Amniotic epithelial cell (primary cell): ENCODE results near the gene PMS2.
"Not testable (repeated sequence)": the region's sequence is repeated elsewhere in the genome, so short reads cannot be mapped to it uniquely, and the experiment has no call there.

Source experiments
- DNase-seq: peaks from one replicate; pipeline ENCODE4 v3.0.0-alpha.2; 2010; ENCODE audit warnings: low read depth

The PMS2 gene

GRCh38 chr7:6008668-6009611 lies at the start of gene PMS2, which contains the start of gene AIMP2:
Gene PMS2 (minus strand): TSS chr7:6009049. CDS start chr7:6009019, 30 bp downstream.
Gene AIMP2 (plus strand): TSS chr7:6009272. CDS start chr7:6009364, 92 bp downstream.
- peak; percentile 98 for DNase-seq

DNA sequence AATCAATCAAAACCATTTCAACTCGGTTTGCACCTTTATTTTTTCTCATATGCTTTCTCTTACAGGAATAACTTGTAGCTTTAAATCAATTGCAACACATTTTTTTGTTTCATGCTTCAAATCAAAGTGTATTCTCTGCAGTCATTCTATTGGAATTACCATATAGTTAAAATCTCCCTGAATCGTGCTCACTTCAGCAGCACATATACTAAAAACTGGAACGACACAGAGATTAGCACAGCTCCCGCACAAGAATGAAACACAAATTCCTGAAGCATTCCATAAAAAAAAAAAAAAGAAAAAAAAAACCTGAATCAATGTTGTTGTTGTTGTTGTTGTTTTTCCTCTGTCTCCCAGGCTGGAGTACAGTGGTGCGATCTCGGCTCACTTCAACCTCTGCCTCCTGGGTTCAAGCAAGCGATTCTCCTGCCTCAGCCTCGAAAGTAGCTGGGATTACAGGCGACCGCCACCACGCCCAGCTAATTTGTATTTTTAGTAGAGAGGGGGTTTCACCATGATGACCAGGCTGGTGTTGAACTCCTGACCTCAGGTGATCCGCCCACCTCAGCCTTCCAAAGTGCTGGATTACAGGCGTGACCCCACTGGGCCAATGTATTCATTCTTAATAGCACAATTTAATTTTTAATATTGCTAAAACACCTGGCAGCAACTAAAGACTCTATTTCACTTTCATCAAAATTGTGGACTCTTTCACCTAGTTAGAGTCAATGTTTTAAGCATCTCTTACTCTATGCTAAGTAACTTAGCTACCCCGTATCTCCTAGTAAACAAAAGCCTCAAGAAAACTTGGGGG lies 48.7 kb upstream of the PMS2 start:
- no peak for DNase-seq

DNA sequence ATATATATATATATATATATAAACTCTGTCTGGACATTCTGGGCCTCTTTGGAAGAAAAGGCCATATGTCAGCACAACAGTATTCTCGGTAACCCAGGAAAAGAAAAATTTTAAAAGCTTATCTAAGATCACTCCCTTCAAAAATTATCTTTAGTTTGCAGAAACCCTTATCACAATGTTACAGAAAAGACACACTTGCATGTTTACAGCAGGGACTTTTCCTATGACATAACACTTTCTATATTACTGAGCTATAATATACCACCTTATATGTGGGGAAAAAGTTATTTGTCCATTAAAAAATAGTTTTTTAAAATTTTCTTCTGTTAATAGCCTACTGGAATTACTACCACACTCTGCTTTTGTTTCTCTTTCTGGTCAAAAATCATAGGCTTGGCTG lies 47.8 kb upstream of the PMS2 start:
- no peak for DNase-seq

DNA sequence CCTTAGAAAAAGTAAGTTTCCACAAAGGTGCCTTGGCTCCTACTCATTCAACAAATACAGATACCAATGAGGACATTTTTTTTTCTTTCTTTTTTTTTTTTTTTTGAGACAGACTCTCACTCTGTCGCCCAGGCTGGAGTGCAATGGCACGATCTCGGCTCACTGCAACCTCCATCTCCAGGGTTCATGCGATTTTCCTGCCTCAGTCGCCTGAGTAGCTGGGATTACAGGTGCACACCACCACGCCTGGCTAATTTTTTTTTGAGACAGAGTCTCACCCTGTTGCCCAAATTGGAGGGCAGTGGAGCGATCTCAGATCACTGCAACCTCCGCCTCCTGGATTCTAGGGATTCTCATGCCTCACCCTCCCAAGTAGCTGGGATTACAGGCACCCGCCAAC lies 42.3 kb upstream of the PMS2 start:
- DNase-seq = not testable (repeated sequence)

- no peak for DNase-seq
Measured at GRCh38 chr7:6049780-6050179, 40.9 kb upstream of the PMS2 start.

GRCh38 chr7:6035686-6036085 lies 26.8 kb upstream of the PMS2 start:
- no peak for DNase-seq

- no peak for DNase-seq
Measured at GRCh38 chr7:6035165-6035564, 26.3 kb upstream of the PMS2 start.

- DNase-seq = no peak
Measured at GRCh38 chr7:6032641-6033040, 23.8 kb upstream of the PMS2 start.

GRCh38 chr7:6032167-6032566 lies 23.3 kb upstream of the PMS2 start:
- no peak for DNase-seq

GRCh38 chr7:6031567-6031966 lies 22.7 kb upstream of the PMS2 start:
- no peak for DNase-seq

DNA sequence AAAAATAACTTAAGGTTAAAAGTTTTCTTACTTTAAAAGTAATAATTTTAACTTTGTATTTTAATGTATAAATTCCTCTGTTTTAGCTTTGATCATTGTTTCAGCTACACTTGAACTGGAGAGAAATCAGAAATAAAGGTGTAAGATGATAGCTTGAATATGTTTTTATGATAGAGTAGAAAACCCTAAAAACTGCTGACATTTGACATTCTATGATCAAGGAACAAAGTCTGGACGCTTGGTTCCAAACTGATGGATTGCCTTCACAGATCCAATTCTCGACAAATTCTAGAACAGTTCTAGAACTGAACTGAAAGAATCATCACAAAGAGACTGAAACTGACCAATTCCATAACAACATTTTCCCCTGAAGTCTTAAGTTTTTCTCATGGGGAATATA lies 22.1 kb upstream of the PMS2 start, which contains the start of gene ANKRD61:
TSS of gene ANKRD61 (plus strand) at position 389 of the 400 bp plus-strand sequence. CDS start at position 389, 0 bp downstream.
- no peak for DNase-seq

DNA sequence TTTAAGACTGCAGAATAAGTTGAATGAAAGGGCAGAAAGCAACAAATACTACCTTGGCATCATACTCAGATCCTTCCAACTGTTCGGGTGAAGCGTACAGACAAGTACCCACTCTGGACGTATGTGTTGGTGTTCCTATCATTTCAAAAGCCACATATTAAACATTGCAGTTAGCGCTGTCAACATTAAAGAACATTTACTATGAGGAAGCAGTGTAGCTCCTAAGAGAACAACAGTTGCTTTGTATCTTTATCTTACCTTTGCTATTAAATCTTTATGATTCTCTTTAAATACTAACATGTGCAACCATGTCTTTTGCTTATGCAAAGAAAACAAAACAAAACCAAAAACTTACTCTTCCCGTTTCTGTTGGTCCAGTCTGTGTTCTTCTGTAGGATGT lies 19.7 kb upstream of the PMS2 start:
- DNase-seq = no peak

- DNase-seq = no peak
Measured at GRCh38 chr7:6027806-6028365, 19.0 kb upstream of the PMS2 start.

GRCh38 chr7:6026820-6027311 lies 18.0 kb upstream of the PMS2 start:
- DNase-seq = no peak

- DNase-seq = peak; percentile 17
Measured at GRCh38 chr7:6026011-6026819, 17.4 kb upstream of the PMS2 start.

GRCh38 chr7:6023974-6024435 lies 15.2 kb upstream of the PMS2 start:
- DNase-seq = no peak

GRCh38 chr7:6022707-6023106 lies 13.9 kb upstream of the PMS2 start:
- DNase-seq = no peak

GRCh38 chr7:6020371-6021286 lies 11.8 kb upstream of the PMS2 start:
- no peak for DNase-seq

GRCh38 chr7:6016653-6016966 lies 7.8 kb upstream of the PMS2 start:
- no peak for DNase-seq

DNA sequence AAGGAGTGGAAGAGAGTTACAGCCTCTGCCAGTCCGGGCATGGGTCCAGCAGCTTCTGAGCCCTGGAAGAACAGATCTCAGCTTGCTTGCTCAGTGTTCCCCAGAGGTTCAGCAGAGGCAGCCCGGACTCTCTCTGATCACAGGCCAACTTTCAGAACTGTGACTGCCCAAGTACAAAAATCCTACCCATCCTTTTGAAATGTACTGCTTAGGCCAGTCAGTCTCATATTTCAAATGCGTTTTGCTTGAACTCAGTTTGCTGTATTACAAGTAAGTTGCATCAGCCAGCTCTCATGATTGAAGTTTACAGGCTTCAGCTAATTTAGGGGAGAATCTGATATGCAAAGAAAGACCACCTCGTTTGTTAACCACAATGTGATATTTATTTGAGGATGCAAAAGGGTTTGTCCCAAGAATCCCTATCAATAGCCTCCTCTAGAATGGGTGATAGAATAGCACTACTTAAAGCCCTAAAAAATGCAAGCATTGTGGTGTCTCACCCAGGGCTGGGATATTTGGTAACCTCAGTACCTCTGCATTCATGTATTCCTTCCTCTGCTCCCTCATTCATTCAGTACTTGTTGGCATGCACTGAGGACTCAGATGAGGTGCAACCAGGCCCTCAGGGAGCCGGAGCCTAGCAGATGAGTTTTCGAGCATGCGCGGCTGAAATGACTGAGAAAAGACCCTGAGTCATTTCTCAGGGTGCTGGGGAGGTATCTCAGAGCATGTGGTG lies 7.2 kb upstream of the PMS2 start:
- DNase-seq = peak; percentile 72
